Epidermal melanocyte (primary cell): ENCODE data around the gene PKHD1.

ENCODE experiments used
- DNase-seq: peaks from one replicate; pipeline ENCODE4 v3.0.0; 2011; ENCODE audit warnings: low spot score; ENCODE audit not compliant: insufficient read length

Gene PKHD1

GRCh38 chr6:52045033-52045432 is 42.4 kb downstream of the PKHD1 start:
- DNase-seq = no peak

GRCh38 chr6:52042141-52042885 is 45.1 kb downstream of the PKHD1 start:
- no peak for DNase-seq

- no peak for DNase-seq
Measured at GRCh38 chr6:52041134-52041533, 46.3 kb downstream of the PKHD1 start.

GRCh38 chr6:52027699-52028098 is 59.7 kb downstream of the PKHD1 start:
- DNase-seq = no peak

- DNase-seq = no peak
Measured at GRCh38 chr6:52024451-52025068, 62.9 kb downstream of the PKHD1 start.

GRCh38 chr6:52022675-52023074 is 64.7 kb downstream of the PKHD1 start:
- no peak for DNase-seq

GRCh38 chr6:52020945-52021570 is 66.4 kb downstream of the PKHD1 start:
- DNase-seq = no peak

GRCh38 chr6:52019881-52020280 is 67.5 kb downstream of the PKHD1 start:
- no peak for DNase-seq

GRCh38 chr6:52019092-52019491 is 68.3 kb downstream of the PKHD1 start:
- DNase-seq = no peak

GRCh38 chr6:52016915-52017748 is 70.3 kb downstream of the PKHD1 start:
- DNase-seq = no peak

GRCh38 chr6:52015953-52016352 is 71.5 kb downstream of the PKHD1 start:
- DNase-seq = no peak

GRCh38 chr6:52014391-52014790 is 73.0 kb downstream of the PKHD1 start:
- DNase-seq = no peak

- no peak for DNase-seq
Measured at GRCh38 chr6:52013035-52013434, 74.4 kb downstream of the PKHD1 start.

GRCh38 chr6:52012582-52012981 is 74.8 kb downstream of the PKHD1 start:
- no peak for DNase-seq

- no peak for DNase-seq
Measured at GRCh38 chr6:52010806-52011205, 76.6 kb downstream of the PKHD1 start.

GRCh38 chr6:52010145-52010544 is 77.3 kb downstream of the PKHD1 start:
- DNase-seq = no peak

GRCh38 chr6:52009466-52010140 is 77.8 kb downstream of the PKHD1 start:
- no peak for DNase-seq

GRCh38 chr6:52000064-52000463 is 87.3 kb downstream of the PKHD1 start:
- no peak for DNase-seq

- no peak for DNase-seq
Measured at GRCh38 chr6:51996296-51996947, 91.0 kb downstream of the PKHD1 start.

- DNase-seq = no peak
Measured at GRCh38 chr6:51995214-51995755, 92.1 kb downstream of the PKHD1 start.
